ENCODE results near the gene SH3BP4. TPM values are rescaled to one million over a fixed set of nuclear protein-coding genes. Genes with fewer than 3 reads are reported as not detected.

Gene SH3BP4
- total and polyA plus RNA-seq, 2 of the 8 experiments (the other 6 are each of a cell fraction or from before 2014, with no cell fraction given), result 28.3 to 35.4 TPM

DNA sequence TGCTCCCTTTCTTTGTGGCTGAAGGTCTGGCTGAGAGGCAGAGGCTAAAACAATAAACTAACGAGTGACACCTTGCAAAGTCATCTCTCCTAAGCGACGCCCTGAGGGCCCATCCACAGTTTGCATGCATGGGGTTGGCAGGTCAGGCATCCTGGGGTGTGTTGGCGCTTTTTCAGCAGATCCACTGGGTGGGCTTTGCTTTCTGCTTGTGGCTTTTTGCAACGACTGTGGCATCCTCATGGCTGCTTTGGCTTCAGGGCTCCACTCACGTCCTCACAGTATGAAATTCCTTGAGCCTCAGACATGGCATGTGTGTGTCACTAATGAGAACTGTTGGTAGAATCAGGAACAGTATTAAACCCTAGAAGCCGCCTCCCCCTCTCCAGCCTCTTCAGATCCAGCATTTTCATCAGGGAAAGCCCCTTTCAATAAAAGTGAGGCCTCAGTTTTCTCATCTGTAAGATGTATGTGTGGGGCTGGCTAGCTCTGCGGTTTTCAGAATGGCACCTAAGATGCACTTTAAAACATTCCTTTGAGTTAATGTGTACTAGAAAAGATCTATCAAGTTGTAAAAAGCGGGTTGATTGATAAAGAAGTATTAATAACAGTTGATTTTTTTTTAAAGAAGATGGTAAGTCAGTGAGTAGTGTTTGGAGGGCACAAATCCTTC, 72.5 kb downstream of the SH3BP4 start:
- Histone ChIP-seq H2BK12ac (ENCODE audit: low read depth, low read length) (no peak overlapping the region), H3K9ac (replicated peaks in 1 of 4; ENCODE audit: extremely low read depth in 1 of 4, low read depth in 3 of 4, low read length in 3 of 4) (no peak overlapping the region), H3K23me2 (ENCODE audit: low read depth, low read length) (no peaks in the 10 kb centered on the region), H3K79me2 (ENCODE audit: control insufficient read depth in 1 of 2, insufficient read depth in 2 of 2, low read length in 2 of 2) (peaks cover 8 to 66% of the 10 kb centered on the region in 2 experiments; a peak in 3 of 4 replicates), H4K5ac (ENCODE audit: insufficient read length, low read depth, low read length) (no peak overlapping the region), H2BK15ac (ENCODE audit: low read length) (no peak overlapping the region), H3K4ac (replicated peaks; ENCODE audit: insufficient read length, low read depth, low read length) (no peak overlapping the region), H3K4me3 (ENCODE audit: extremely low read depth in 1 of 4, insufficient read depth in 2 of 4, low read depth in 3 of 4, low read length in 4 of 4) (no peak overlapping the region), H3K27ac (ENCODE audit: low read depth, low read length) (no peak overlapping the region), H2AK5ac (ENCODE audit: low read depth, low read length) (no peak overlapping the region), H3K36me3 (ENCODE audit: control insufficient read depth in 2 of 4, insufficient read depth in 4 of 4, low read length in 3 of 4) (no peaks in the 10 kb centered on the region; a peak in 2 of 8 replicates), H3K79me1 (ENCODE audit: low read depth, low read length) (peaks cover 26% of the 10 kb centered on the region; the same call in 1 of the 2 replicates), H2BK20ac (ENCODE audit: low read length) (no peak overlapping the region), H3K56ac (replicated peaks; ENCODE audit: insufficient read length, low read depth, low read length) (no peak overlapping the region), H3K4me1 (replicated peaks in 1 of 4; ENCODE audit: control insufficient read depth in 3 of 4, insufficient read depth in 4 of 4, low read length in 3 of 4) (peaks cover 0 to 8% (median 7%) of the 10 kb centered on the region in 4 experiments; a peak in 4 of 7 replicates), H3K14ac (ENCODE audit: insufficient read length) (no peak overlapping the region), H3K4me2 (ENCODE audit: insufficient read depth in 1 of 2, low read depth in 2 of 2, low read length in 2 of 2) (no peak overlapping the region), H3K18ac (ENCODE audit: extremely low read depth, low read length) (no peak overlapping the region), H4K8ac (ENCODE audit: extremely low read depth, insufficient read depth, low read length) (no peak overlapping the region), H4K91ac (replicated peaks; ENCODE audit: insufficient read length, low read length) (no peak overlapping the region), H3K23ac (ENCODE audit: insufficient read length) (no peak overlapping the region), H2AFZ (ENCODE audit: low read length) (no peak overlapping the region), H4K20me1 (replicated peaks in 1 of 2; ENCODE audit: control insufficient read depth in 1 of 2, insufficient read depth in 2 of 2, low read length in 2 of 2) (peaks cover 3 to 17% of the 10 kb centered on the region in 2 experiments), H3K27me3 (replicated peaks in 1 of 4; ENCODE audit: control insufficient read depth in 3 of 4, extremely low read depth in 1 of 4, insufficient read depth in 3 of 4, low read length in 3 of 4) (no peaks in the 10 kb centered on the region), H3K9me3 (ENCODE audit: insufficient read depth in 2 of 2, low read depth in 1 of 2, low read length in 1 of 2) (no peaks in the 10 kb centered on the region), H2BK120ac (replicated peaks; ENCODE audit: low read depth, low read length) (no peak overlapping the region), H2BK5ac (ENCODE audit: low read depth, low read length) (no peak overlapping the region)
- ChIA-PET POLR2A (ENCODE audit: partially characterized antibody) (no interaction called here), CTCF (ENCODE audit: partially characterized antibody) (interaction anchor here (0.6 to 3.5 kb wide), 5 partner anchors 16 to 66 kb away, joined by 3 to 14 read pairs (median 3); no protein-coding TSS in a partner anchor)
- DNase-seq (ENCODE audit: low read depth in 1 of 2, low spot score in 2 of 2) (no peak), FAIRE-seq (no peak)
- 84 to 100% methylated on average over 1 to 9 of the region's 9 CpGs for WGBS, 2 experiments (ENCODE audit: extremely low coverage in 1 of 2, insufficient coverage in 1 of 2, insufficient read length in 1 of 2, insufficient replicate concordance in 2 of 2, low coverage in 1 of 2, low lambda C conversion rate in 2 of 2, missing lambda C conversion rate in 1 of 2)
- no peak for TF ChIP-seq ZNF274 (IDR thresholded peaks at IDR 0.05; ENCODE audit: borderline replicate concordance, extremely low read depth, low read length)
- no peak for TF ChIP-seq RBBP5 (IDR thresholded peaks at IDR 0.05; ENCODE audit: borderline replicate concordance, low read depth, low read length)
- no peak for TF ChIP-seq SRF (IDR thresholded peaks at IDR 0.05; ENCODE audit: low read depth, low read length)
- TF ChIP-seq SP2 (IDR thresholded peaks at IDR 0.05; ENCODE audit: low read length), result no peak
